Sigmoid colon (tissue), 7 donors: Measurements from ENCODE around the gene ATOH7. TPM values are rescaled to one million over a fixed set of nuclear protein-coding genes. Genes with fewer than 3 reads are reported as not detected.
"Not testable (repeated sequence)": the region's sequence is repeated elsewhere in the genome, so short reads cannot be mapped to it uniquely, and the experiment has no call there.

Experiments used
- DNase-seq: peaks from one replicate; pipeline ENCODE4 v3.0.0-alpha.2; 2019
- H3K27ac ChIP-seq, 4 donors: fragments of 200-600 bp; sonication (generic); one replicate each; pipeline ENCODE4 v1.5.1; 2016 to 2019; ENCODE audit warnings: mild to moderate bottlenecking in 1 of 4
- H3K27me3 ChIP-seq, 3 donors: fragments of 200-600 bp; sonication (generic); one replicate each; pipeline ENCODE4 v1.5.1; 2019; ENCODE audit warnings: mild to moderate bottlenecking in 1 of 3
- H3K36me3 ChIP-seq, 4 donors: fragments of 200-600 bp; sonication (generic); one replicate each; pipeline ENCODE4 v1.5.1; 2016 to 2019
- H3K4me1 ChIP-seq, 4 donors: fragments of 200-600 bp; sonication (generic); one replicate each; pipeline ENCODE4 v1.5.1; 2017 to 2019
- H3K4me3 ChIP-seq, 4 donors: fragments of 200-600 bp; sonication (generic); one replicate each; pipeline ENCODE4 v1.5.1; 2017 to 2019; ENCODE audit warnings: mild to moderate bottlenecking in 2 of 4, moderate library complexity in 1 of 4
- H3K9me3 ChIP-seq, 4 donors: fragments of 200-600 bp in 3 of 4; sonication (generic) in 3 of 4; one replicate each; pipeline versions ENCODE4 v1.5.1 to v1.6.1; 2013 to 2019
- EP300 ChIP-seq, 4 donors: sonication (generic); formaldehyde crosslinking; IDR thresholded peaks; one replicate each; pipeline ENCODE4 v1.6.1; 2017; ENCODE audit warnings: antibody characterized with exemption in 4 of 4
- POLR2A ChIP-seq, 2 donors: fragments of 450-650 bp; IDR thresholded peaks; one replicate each; pipeline ENCODE4 v1.6.1; 2016; ENCODE audit warnings: antibody characterized with exemption in 2 of 2, mild to moderate bottlenecking in 2 of 2, moderate library complexity in 2 of 2
- POLR2AphosphoS5 ChIP-seq, 4 donors: sonication (generic); formaldehyde crosslinking; IDR thresholded peaks; one replicate each; pipeline ENCODE4 v1.6.1; 2017; ENCODE audit warnings: antibody characterized with exemption in 4 of 4
- WGBS, 2 donors: extraction: QIAGEN DNeasy Blood & Tissue Kit; methylation state at CpG; one replicate each; pipeline ENCODE4 v1.1.7; 2013; 5-methylcytosine and 5-hydroxymethylcytosine counted together
- intact Hi-C: fragments of 100-400 bp; cut with DNase I; formaldehyde crosslinking; loops from one replicate; pipeline ENCODE4 v1.15.1; 2023
- polyA plus RNA-seq, 3 donors: library from polyadenylated mRNA; stranded (reverse); fragments of 200-250 nt; gene quantifications; one replicate each; pipeline ENCODE4 v1.2.3, GENCODE V29; 2013
- total RNA-seq, 4 donors: library from RNA; depleted of rRNA; stranded (reverse); fragments of >200 nt; gene quantifications; one replicate each; pipeline ENCODE4 v1.1.0, GENCODE V29; 2016
- TF ChIP-seq, protein P1 (sequence below), 4 experiments: fragments of 450-650 bp in 3 of 4; fragments of 200-600 bp in 1 of 4; IDR thresholded peaks; one replicate each; pipeline ENCODE4 v1.5.1; 2016 to 2019; ENCODE audit warnings: antibody characterized with exemption in 4 of 4, mild to moderate bottlenecking in 3 of 4, moderate library complexity in 2 of 4
- donor health status: healthy with polysubstance abuse.
- donor health status: Bipolar disorder and iron deficiency.
- donor health status: healthy.

Gene ATOH7
- total and polyA plus RNA-seq, 7 donors, result 0.15 to 0.71 (median 0.60) TPM; not detected in 4

DNA sequence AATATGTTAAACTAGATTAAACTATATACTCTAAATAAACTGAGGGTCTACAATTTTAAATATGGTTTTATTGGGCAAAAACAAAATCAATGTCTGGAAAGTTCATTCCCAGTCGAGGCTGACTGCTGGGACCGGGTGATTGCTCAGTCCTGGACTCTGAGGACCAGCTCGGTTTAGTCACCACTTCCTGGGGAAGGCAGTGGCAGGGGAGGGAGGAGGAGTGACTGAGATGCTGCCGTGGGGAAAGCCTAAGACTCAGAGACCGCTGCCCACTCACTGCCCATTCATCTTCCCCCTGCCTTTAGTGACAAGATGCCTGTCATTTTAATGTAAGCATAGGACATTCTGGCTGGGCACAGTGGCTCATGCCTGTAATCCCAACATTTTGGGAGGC, 29.0 kb downstream of the ATOH7 start:
- no peaks in the 10 kb centered on the region for H3K4me1 ChIP-seq
- intact Hi-C loops, result no loop called here
- H3K4me3 ChIP-seq, result no peak overlapping the region
- DNase-seq, result no peak
- peaks cover 0 to 8% (median 0%) of the 10 kb centered on the region in 3 donors for H3K27me3 ChIP-seq
- WGBS, 2 donors, result 34 to 44% methylated on average over 5 of the region's 5 CpGs
- TF ChIP-seq POLR2A (IDR thresholded peaks at IDR 0.05) (no peak), POLR2AphosphoS5 (IDR thresholded peaks at IDR 0.05) (no peak), EP300 (IDR thresholded peaks at IDR 0.05) (no peak)
- TF ChIP-seq, protein P1, sequence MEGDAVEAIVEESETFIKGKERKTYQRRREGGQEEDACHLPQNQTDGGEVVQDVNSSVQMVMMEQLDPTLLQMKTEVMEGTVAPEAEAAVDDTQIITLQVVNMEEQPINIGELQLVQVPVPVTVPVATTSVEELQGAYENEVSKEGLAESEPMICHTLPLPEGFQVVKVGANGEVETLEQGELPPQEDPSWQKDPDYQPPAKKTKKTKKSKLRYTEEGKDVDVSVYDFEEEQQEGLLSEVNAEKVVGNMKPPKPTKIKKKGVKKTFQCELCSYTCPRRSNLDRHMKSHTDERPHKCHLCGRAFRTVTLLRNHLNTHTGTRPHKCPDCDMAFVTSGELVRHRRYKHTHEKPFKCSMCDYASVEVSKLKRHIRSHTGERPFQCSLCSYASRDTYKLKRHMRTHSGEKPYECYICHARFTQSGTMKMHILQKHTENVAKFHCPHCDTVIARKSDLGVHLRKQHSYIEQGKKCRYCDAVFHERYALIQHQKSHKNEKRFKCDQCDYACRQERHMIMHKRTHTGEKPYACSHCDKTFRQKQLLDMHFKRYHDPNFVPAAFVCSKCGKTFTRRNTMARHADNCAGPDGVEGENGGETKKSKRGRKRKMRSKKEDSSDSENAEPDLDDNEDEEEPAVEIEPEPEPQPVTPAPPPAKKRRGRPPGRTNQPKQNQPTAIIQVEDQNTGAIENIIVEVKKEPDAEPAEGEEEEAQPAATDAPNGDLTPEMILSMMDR (IDR thresholded peaks at IDR 0.05), result no peak
- no peak overlapping the region for H3K27ac ChIP-seq
- H3K9me3 ChIP-seq, result no peaks in the 10 kb centered on the region
- H3K36me3 ChIP-seq, result no peaks in the 10 kb centered on the region

DNA sequence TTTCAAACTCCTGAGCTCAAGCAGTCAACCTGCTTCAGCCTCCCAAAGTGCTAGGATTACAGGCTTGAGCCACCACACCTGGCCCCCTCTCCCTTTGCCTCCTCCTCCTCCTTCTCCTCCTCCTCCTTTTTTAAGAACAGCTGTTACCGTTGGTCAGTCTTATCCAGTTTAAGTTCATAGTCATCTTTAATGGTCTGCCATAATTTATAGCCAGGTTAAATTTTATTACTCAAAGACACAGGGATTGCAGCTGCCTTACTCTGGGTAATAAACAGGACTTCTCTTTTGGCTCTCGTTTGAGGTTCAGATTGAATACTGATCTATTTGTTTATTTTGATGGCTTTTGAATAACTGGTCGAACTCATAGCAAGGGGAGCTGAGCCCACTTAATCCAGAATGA, 35.2 kb downstream of the ATOH7 start:
- H3K27ac ChIP-seq, result no peak overlapping the region
- no peak for TF ChIP-seq POLR2AphosphoS5 (IDR thresholded peaks at IDR 0.05)
- no peak for TF ChIP-seq POLR2A (IDR thresholded peaks at IDR 0.05)
- TF ChIP-seq EP300 (IDR thresholded peaks at IDR 0.05), result no peak
- TF ChIP-seq, protein P1 (IDR thresholded peaks at IDR 0.05), result no peak
- H3K36me3 ChIP-seq, result no peaks in the 10 kb centered on the region
- H3K9me3 ChIP-seq, result no peaks in the 10 kb centered on the region
- peaks cover 0 to 8% (median 0%) of the 10 kb centered on the region in 3 donors for H3K27me3 ChIP-seq
- intact Hi-C loops, result no loop called here
- 9 to 40% methylated on average over 3 of the region's 3 CpGs for WGBS, 2 donors
- no peak for DNase-seq
- H3K4me3 ChIP-seq, result no peak overlapping the region
- H3K4me1 ChIP-seq, result no peaks in the 10 kb centered on the region

DNA sequence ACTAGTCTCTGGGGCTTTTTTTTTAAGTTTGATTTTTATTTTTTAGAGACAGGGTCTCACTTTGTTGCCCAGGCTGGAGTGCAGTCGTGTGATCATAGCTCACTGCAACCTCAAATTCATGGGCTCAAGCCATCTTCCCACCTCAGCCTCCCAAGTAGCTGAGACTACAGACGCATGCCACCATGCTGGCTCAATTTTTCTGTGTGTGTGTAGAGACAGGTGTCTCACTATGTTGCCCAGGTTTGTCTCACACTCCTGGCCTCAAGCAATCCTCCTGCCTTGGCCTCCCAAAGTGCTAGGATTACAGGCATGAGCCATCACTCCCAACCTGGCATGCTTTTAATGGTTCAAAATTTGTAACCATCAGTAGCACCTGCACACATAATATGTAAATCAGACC, 36.1 kb downstream of the ATOH7 start:
- H3K9me3 ChIP-seq, intact Hi-C loops, H3K4me1 ChIP-seq, H3K27ac ChIP-seq, H3K36me3 ChIP-seq, DNase-seq, H3K27me3 ChIP-seq, H3K4me3 ChIP-seq: not testable (repeated sequence)
- WGBS, 2 donors, result 85 to 86% methylated on average over 2 of the region's 2 CpGs

DNA sequence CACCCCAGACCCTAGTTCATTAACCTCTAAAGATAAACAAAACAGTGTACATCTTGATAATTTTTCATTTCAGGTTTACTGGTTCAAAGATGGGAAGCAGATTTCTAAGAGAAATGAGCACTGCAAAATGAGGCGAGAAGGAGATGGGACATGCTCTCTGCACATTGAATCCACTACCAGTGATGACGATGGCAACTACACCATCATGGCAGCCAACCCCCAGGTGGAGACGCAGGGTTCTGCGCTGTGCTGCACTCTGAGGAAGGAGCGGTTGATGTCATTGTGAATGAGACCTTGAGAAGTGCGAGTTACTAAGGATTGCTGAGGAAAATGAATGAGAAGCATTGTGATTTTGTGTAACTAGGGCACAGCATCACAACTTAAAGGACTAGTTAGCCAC, 37.6 kb downstream of the ATOH7 start:
- H3K27ac ChIP-seq, result no peak overlapping the region
- TF ChIP-seq POLR2AphosphoS5 (IDR thresholded peaks at IDR 0.05) (no peak), EP300 (IDR thresholded peaks at IDR 0.05) (no peak), POLR2A (IDR thresholded peaks at IDR 0.05) (no peak)
- TF ChIP-seq, protein P1 (IDR thresholded peaks at IDR 0.05), result no peak
- intact Hi-C loops, result no loop called here
- H3K9me3 ChIP-seq, result no peaks in the 10 kb centered on the region
- H3K27me3 ChIP-seq, result no peaks in the 10 kb centered on the region
- no peak for DNase-seq
- WGBS, 2 donors, result 86 to 88% methylated on average over 6 of the region's 6 CpGs
- H3K4me3 ChIP-seq, result no peak overlapping the region
- H3K36me3 ChIP-seq, result no peaks in the 10 kb centered on the region
- H3K4me1 ChIP-seq, result no peaks in the 10 kb centered on the region

DNA sequence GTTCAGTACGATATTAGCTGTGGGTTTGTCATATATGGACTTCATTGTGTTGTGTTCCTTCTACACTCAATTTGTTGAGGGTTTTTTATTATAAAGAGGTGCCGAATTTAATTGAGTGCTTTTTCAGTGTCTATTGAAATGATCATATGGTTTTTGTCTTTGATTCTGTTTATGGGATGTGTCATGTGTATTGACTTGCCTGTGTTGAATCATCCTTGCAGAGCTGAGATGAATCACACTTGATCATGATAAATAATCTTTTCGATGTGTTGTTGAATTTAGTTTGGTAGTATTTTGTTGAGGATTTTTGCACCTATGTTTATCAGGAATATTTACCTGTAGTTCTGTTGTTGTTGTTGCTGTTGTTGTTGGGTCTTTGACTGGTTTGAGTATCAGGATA, 39.8 kb downstream of the ATOH7 start:
- TF ChIP-seq POLR2A (IDR thresholded peaks at IDR 0.05) (no peak), POLR2AphosphoS5 (IDR thresholded peaks at IDR 0.05) (no peak), EP300 (IDR thresholded peaks at IDR 0.05) (no peak)
- TF ChIP-seq, protein P1 (IDR thresholded peaks at IDR 0.05), result no peak
- no peak for DNase-seq
- WGBS, 2 donors, result 88 to 90% methylated on average over 3 of the region's 3 CpGs
- Histone ChIP-seq H3K27me3 (no peaks in the 10 kb centered on the region), H3K27ac (no peak overlapping the region), H3K4me1 (no peaks in the 10 kb centered on the region), H3K9me3 (no peaks in the 10 kb centered on the region), H3K36me3 (no peaks in the 10 kb centered on the region), H3K4me3 (no peak overlapping the region)
- intact Hi-C loops, result no loop called here
